ENCODE measurements around the gene KCNJ10. TPM values are rescaled to one million over a fixed set of nuclear protein-coding genes. Genes with fewer than 3 reads are reported as not detected.

Gene KCNJ10
- total RNA-seq, 1 experiment from 2014 or later = 0.08 TPM

DNA sequence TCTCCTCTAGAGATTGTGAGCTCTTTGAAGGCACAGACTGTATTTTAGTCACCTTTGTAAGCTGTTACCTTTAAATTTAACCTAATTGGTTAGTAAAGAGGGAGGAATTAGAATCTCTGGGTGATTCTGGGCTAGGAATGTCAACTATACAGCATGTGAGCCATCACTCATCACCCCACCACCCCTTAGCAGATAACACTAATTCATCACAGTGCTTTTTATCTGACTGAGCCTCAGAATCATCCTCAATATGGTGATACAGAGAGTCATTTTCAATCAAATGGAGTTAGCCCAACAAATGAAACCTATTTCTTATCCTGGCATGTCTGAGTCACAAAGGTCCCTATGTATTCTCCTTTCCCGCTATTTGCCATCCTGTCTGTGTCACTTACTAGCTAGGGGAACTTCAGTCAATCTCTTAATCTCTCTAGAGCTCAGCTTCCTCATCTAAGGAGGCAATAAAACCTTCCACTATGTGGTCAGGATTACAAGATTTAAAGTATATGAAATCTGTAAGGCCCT lies 13.3 kb downstream of the KCNJ10 start:
- intact Hi-C loops (cut with micrococcal nuclease; ENCODE audit: unreplicated experiment) = no loop called here
- ATAC-seq (no peak), DNase-seq (ENCODE audit: low read depth, low spot score) (no peak)
- H3K27ac ChIP-seq (ENCODE audit: low read length) = no peak overlapping the region
- TF ChIP-seq SIN3A (IDR thresholded peaks at IDR 0.05; ENCODE audit: borderline replicate concordance, insufficient read depth, low read depth, low read length) = no peak
- TF ChIP-seq, protein P1, sequence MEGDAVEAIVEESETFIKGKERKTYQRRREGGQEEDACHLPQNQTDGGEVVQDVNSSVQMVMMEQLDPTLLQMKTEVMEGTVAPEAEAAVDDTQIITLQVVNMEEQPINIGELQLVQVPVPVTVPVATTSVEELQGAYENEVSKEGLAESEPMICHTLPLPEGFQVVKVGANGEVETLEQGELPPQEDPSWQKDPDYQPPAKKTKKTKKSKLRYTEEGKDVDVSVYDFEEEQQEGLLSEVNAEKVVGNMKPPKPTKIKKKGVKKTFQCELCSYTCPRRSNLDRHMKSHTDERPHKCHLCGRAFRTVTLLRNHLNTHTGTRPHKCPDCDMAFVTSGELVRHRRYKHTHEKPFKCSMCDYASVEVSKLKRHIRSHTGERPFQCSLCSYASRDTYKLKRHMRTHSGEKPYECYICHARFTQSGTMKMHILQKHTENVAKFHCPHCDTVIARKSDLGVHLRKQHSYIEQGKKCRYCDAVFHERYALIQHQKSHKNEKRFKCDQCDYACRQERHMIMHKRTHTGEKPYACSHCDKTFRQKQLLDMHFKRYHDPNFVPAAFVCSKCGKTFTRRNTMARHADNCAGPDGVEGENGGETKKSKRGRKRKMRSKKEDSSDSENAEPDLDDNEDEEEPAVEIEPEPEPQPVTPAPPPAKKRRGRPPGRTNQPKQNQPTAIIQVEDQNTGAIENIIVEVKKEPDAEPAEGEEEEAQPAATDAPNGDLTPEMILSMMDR (IDR thresholded peaks at IDR 0.05) = no peak
- TF ChIP-seq TCF7L2 (IDR thresholded peaks at IDR 0.05; ENCODE audit: low read depth, low read length) = no peak
- TF ChIP-seq, protein P2, sequence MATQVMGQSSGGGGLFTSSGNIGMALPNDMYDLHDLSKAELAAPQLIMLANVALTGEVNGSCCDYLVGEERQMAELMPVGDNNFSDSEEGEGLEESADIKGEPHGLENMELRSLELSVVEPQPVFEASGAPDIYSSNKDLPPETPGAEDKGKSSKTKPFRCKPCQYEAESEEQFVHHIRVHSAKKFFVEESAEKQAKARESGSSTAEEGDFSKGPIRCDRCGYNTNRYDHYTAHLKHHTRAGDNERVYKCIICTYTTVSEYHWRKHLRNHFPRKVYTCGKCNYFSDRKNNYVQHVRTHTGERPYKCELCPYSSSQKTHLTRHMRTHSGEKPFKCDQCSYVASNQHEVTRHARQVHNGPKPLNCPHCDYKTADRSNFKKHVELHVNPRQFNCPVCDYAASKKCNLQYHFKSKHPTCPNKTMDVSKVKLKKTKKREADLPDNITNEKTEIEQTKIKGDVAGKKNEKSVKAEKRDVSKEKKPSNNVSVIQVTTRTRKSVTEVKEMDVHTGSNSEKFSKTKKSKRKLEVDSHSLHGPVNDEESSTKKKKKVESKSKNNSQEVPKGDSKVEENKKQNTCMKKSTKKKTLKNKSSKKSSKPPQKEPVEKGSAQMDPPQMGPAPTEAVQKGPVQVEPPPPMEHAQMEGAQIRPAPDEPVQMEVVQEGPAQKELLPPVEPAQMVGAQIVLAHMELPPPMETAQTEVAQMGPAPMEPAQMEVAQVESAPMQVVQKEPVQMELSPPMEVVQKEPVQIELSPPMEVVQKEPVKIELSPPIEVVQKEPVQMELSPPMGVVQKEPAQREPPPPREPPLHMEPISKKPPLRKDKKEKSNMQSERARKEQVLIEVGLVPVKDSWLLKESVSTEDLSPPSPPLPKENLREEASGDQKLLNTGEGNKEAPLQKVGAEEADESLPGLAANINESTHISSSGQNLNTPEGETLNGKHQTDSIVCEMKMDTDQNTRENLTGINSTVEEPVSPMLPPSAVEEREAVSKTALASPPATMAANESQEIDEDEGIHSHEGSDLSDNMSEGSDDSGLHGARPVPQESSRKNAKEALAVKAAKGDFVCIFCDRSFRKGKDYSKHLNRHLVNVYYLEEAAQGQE (IDR thresholded peaks at IDR 0.05; ENCODE audit: insufficient read depth in 1 of 2, low read depth in 2 of 2, low read length in 1 of 2) = no peak
- no peak for TF ChIP-seq POLR2AphosphoS5 (IDR thresholded peaks at IDR 0.05; ENCODE audit: low read depth, low read length)
- peaks cover 3% of the 10 kb centered on the region; the same call in 1 of the 2 replicates for H3K4me1 ChIP-seq (ENCODE audit: control insufficient read depth, insufficient read depth, low read length)
- ChIA-PET POLR2A (no interaction called here), CTCF (interaction anchor here (0.5 to 0.7 kb wide), 2 partner anchors 10 to 28 kb away, joined by 3 to 4 read pairs; no protein-coding TSS in a partner anchor)
- BruUV-seq (replicated peaks) = no TSS peak
- H3K27me3 ChIP-seq (ENCODE audit: control insufficient read depth, insufficient read depth, low read length) = peaks cover 35% of the 10 kb centered on the region
- H3K36me3 ChIP-seq (ENCODE audit: control insufficient read depth, insufficient read depth, low read length) = no peaks in the 10 kb centered on the region
- H3K9me3 ChIP-seq (ENCODE audit: control insufficient read depth, insufficient read depth, low read depth, low read length) = no peaks in the 10 kb centered on the region
- H3K4me3 ChIP-seq (ENCODE audit: low read depth in 2 of 2, low read length in 2 of 2) = no peak overlapping the region
- in situ Hi-C loops (cut with HindIII; ENCODE audit: low pct_unique_long_range_greater_than_20kb, low sequenced_read_pairs) = no loop called here

DNA sequence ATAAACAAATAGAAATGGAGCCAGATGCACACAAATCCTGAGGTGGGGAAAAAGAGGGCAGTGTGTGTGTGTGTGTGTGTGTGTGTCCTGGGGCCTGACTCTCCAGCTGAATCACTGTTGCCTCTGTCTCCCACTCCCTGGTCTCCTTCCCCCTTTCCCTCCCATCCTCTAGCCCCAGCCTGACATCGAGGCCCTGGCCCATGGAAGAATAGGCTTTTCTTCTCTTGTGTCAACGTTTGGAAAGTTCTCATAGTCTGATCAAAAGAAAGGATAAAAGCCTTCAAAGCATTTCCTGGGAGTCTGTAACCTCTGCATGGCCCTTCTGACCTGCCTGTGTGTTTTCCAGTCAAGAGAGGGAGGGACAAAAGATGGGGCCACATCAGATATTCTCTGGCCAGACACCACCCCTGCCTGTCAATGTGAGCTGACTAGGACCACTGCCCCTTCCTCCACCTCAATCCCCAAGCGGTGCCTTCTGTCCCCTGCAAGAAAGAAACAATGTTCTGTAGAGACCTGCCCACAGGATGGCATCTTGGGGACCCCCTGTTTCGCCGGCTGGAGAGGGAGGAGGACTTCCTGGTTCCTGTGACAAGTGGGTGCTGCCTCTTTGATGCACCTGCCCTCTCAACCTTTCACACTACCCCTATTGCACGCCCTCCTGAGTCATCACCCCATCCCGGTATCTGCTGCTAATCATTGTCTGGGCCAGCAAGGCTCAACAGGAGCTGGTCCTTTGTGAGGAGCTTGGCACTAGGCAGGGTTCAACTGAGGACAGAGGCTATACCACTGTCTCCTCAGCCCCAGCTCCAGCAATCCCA lies 16.2 kb downstream of the KCNJ10 start:
- intact Hi-C loops (cut with micrococcal nuclease; ENCODE audit: unreplicated experiment) = no loop called here
- ATAC-seq (no peak), DNase-seq (ENCODE audit: low read depth, low spot score) (no peak)
- H3K27me3 ChIP-seq (ENCODE audit: control insufficient read depth, insufficient read depth, low read length) = peaks cover 42% of the 10 kb centered on the region
- H3K36me3 ChIP-seq (ENCODE audit: control insufficient read depth, insufficient read depth, low read length) = no peaks in the 10 kb centered on the region
- in situ Hi-C loops (cut with HindIII; ENCODE audit: low pct_unique_long_range_greater_than_20kb, low sequenced_read_pairs) = no loop called here
- ChIA-PET POLR2A (interaction anchor here (0.7 kb wide), 1 partner anchor 326 kb away, joined by 4 read pairs; no protein-coding TSS in a partner anchor), CTCF (no interaction called here)
- no peaks in the 10 kb centered on the region for H3K4me1 ChIP-seq (ENCODE audit: control insufficient read depth, insufficient read depth, low read length)
- H3K9me3 ChIP-seq (ENCODE audit: control insufficient read depth, insufficient read depth, low read depth, low read length) = no peaks in the 10 kb centered on the region
- H3K4me3 ChIP-seq (ENCODE audit: low read depth in 2 of 2, low read length in 2 of 2) = no peak overlapping the region
- no TSS peak for BruUV-seq (replicated peaks)
- H3K27ac ChIP-seq (ENCODE audit: low read length) = no peak overlapping the region
- no peak for TF ChIP-seq TCF7L2 (IDR thresholded peaks at IDR 0.05; ENCODE audit: low read depth, low read length)
- TF ChIP-seq POLR2AphosphoS5 (IDR thresholded peaks at IDR 0.05; ENCODE audit: low read depth, low read length) = no peak
- TF ChIP-seq, protein P1 (IDR thresholded peaks at IDR 0.05) = no peak
